SK-N-SH (cell line): ENCODE data around the gene ZNF148. TPM values are rescaled to one million over a fixed set of nuclear protein-coding genes. Genes with fewer than 3 reads are reported as not detected.

Experiments used
- CTCF ChIA-PET: fragments of 300-600, 350-600 bp; formaldehyde crosslinking; extraction: SDS; loops from one replicate; lab custom pipeline; 2021; lab: Yijun Ruan, JAX
- POLR2A ChIA-PET: fragments of 350-600 bp; sonication (Branson Sonifier 250); formaldehyde crosslinking; extraction: SDS; loops from one replicate; lab custom pipeline; 2020; ENCODE audit warnings: antibody characterized with exemption, inconsistent platforms; lab: Yijun Ruan, JAX
- DNase-seq: peaks from one replicate; pipeline ENCODE4 v3.0.0; 2012
- H2AFZ ChIP-seq: fragments of 200-600 bp; sonication (generic); 2 replicates; pipeline ENCODE4 v1.8.1; 2016; ENCODE audit warnings: antibody characterized with exemption, mild to moderate bottlenecking, low read depth
- H3F3A ChIP-seq: fragments of 200-600 bp; sonication (generic); replicated peaks from 2 replicates; pipeline ENCODE3; 2016; ENCODE audit warnings: antibody characterized with exemption, mild to moderate bottlenecking; ENCODE audit not compliant: insufficient read depth
- H3K27ac ChIP-seq, 2 experiments: fragments of 200-500 bp in 1 of 2; fragments of 200-600 bp in 1 of 2; sonication (Bioruptor generic) in 1 of 2; sonication (generic), shearing (Covaris generic) in 1 of 2; 2 replicates each; pipeline versions ENCODE4 v1.5.1 to v1.6.1; 2014 to 2016; ENCODE audit warnings: low read depth in 2 of 2, inconsistent platforms in 1 of 2, low read length in 1 of 2, mild to moderate bottlenecking in 1 of 2, mixed read lengths in 1 of 2
- H3K27me3 ChIP-seq: fragments of 200-600 bp; sonication (generic), shearing (Covaris generic); 2 replicates; pipeline ENCODE4 v1.6.1; 2016; ENCODE audit warnings: mixed run types; ENCODE audit not compliant: insufficient read depth
- H3K36me3 ChIP-seq, 2 experiments: fragments of 200-500 bp in 1 of 2; fragments of 200-600 bp in 1 of 2; sonication (Bioruptor generic) in 1 of 2; sonication (generic) in 1 of 2; replicated peaks in 1 of 2; 2 replicates each; pipeline versions ENCODE3 to v1.5.1; 2014 to 2016; ENCODE audit warnings: low read length in 1 of 2, mild to moderate bottlenecking in 1 of 2; ENCODE audit not compliant: insufficient read depth in 2 of 2, control insufficient read depth in 1 of 2
- H3K4me1 ChIP-seq, 2 experiments: fragments of 200-500 bp in 1 of 2; fragments of 200-600 bp in 1 of 2; sonication (Bioruptor generic) in 1 of 2; sonication (generic), shearing (Covaris generic) in 1 of 2; 2 replicates each; pipeline versions ENCODE4 v1.5.1 to v1.6.1; 2014 to 2016; ENCODE audit warnings: low read depth in 1 of 2, low read length in 1 of 2, mixed run types in 1 of 2; ENCODE audit not compliant: insufficient read depth in 2 of 2, control insufficient read depth in 1 of 2
- H3K4me2 ChIP-seq: fragments of 200-600 bp; sonication (generic), shearing (Covaris generic); 2 replicates; pipeline ENCODE4 v1.6.1; 2017; ENCODE audit warnings: mixed run types
- H3K4me3 ChIP-seq, 2 experiments: fragments of 200-500 bp in 1 of 2; fragments of 200-600 bp in 1 of 2; sonication (Bioruptor generic) in 1 of 2; sonication (generic), shearing (Covaris generic) in 1 of 2; 2 replicates each; pipeline versions ENCODE4 v1.5.1 to v1.8.1; 2014 to 2016; ENCODE audit warnings: low read depth in 2 of 2, inconsistent platforms in 1 of 2, low read length in 1 of 2, mild to moderate bottlenecking in 1 of 2, mixed read lengths in 1 of 2, moderate library complexity in 1 of 2
- H3K79me2 ChIP-seq: fragments of 200-600 bp; sonication (generic); 2 replicates; pipeline ENCODE4 v1.8.1; 2017; ENCODE audit warnings: mild to moderate bottlenecking; ENCODE audit not compliant: insufficient read depth
- H3K9ac ChIP-seq: fragments of 200-600 bp; sonication (generic); 2 replicates; pipeline ENCODE4 v1.6.1; 2017; ENCODE audit warnings: mixed run types
- H3K9me2 ChIP-seq: fragments of 200-600 bp; sonication (generic); 2 replicates; pipeline ENCODE4 v1.6.1; 2017; ENCODE audit warnings: mixed run types
- H3K9me3 ChIP-seq: fragments of 200-600 bp; sonication (generic); 2 replicates; pipeline ENCODE4 v1.6.1; 2017; ENCODE audit warnings: mixed run types, mild to moderate bottlenecking, moderate library complexity
- H4K20me1 ChIP-seq: fragments of 200-600 bp; sonication (generic); 2 replicates; pipeline ENCODE4 v1.6.1; 2017; ENCODE audit warnings: mild to moderate bottlenecking, mixed run types; ENCODE audit not compliant: insufficient read depth
- CHD2 ChIP-seq: fragments of 150-350 bp; IDR thresholded peaks from 2 replicates; pipeline ENCODE4 v1.6.1; 2018; ENCODE audit warnings: low read length; ENCODE audit not compliant: partially characterized antibody
- ELF1 ChIP-seq: IDR thresholded peaks from 2 replicates; pipeline ENCODE4 v1.4.0; 2012
- EP300 ChIP-seq, 2 experiments: IDR thresholded peaks; 2 replicates each; pipeline versions ENCODE4 v1.4.0 to v1.6.1; 2012; ENCODE audit warnings: borderline replicate concordance in 1 of 2, low read depth in 1 of 2, low read length in 1 of 2
- EZH2phosphoT487 ChIP-seq: fragments of 200-600 bp; sonication (generic); IDR thresholded peaks from 2 replicates; pipeline ENCODE4 v1.6.1; 2017; ENCODE audit warnings: low read depth, mixed run types, mild to moderate bottlenecking, antibody characterized with exemption, moderate library complexity, borderline replicate concordance
- FOSL2 ChIP-seq: IDR thresholded peaks from 2 replicates; pipeline ENCODE4 v1.4.0; 2012; ENCODE audit warnings: low read depth, mild to moderate bottlenecking, moderate library complexity, borderline replicate concordance
- FOXM1 ChIP-seq: IDR thresholded peaks from 2 replicates; pipeline ENCODE4 v1.4.0; 2012; ENCODE audit warnings: low read depth, mild to moderate bottlenecking
- GATA2 ChIP-seq: sonication (generic); formaldehyde crosslinking; IDR thresholded peaks from 2 replicates; pipeline ENCODE4 v1.5.0; 2020; ENCODE audit warnings: mild to moderate bottlenecking, missing genetic modification reagents
- MXI1 ChIP-seq: IDR thresholded peaks from 2 replicates; pipeline ENCODE4 v1.6.1; 2012; ENCODE audit warnings: mild to moderate bottlenecking, low read depth, low read length, improper control_type of control experiment
- NRF1 ChIP-seq: IDR thresholded peaks from 2 replicates; pipeline ENCODE4 v1.6.1; 2012; ENCODE audit warnings: low read depth, mild to moderate bottlenecking, low read length
- POLR2AphosphoS5 ChIP-seq: IDR thresholded peaks from 2 replicates; pipeline ENCODE4 v1.6.1; 2012; ENCODE audit warnings: low read depth, low read length
- RCOR1 ChIP-seq: fragments of 150-350 bp; IDR thresholded peaks from 2 replicates; pipeline ENCODE4 v1.6.1; 2017; ENCODE audit warnings: antibody characterized with exemption, low read length
- RXRA ChIP-seq: IDR thresholded peaks from 2 replicates; pipeline ENCODE4 v1.4.0; 2012; ENCODE audit warnings: low read depth, mild to moderate bottlenecking, borderline replicate concordance
- SIN3A ChIP-seq: IDR thresholded peaks from 2 replicates; pipeline ENCODE4 v1.6.1; 2012; ENCODE audit warnings: low read depth, mild to moderate bottlenecking, low read length, moderate library complexity, borderline replicate concordance
- TAF1 ChIP-seq: IDR thresholded peaks from 2 replicates; pipeline ENCODE4 v1.6.1; 2012; ENCODE audit warnings: low read depth, mild to moderate bottlenecking, low read length, moderate library complexity, borderline replicate concordance
- TCF12 ChIP-seq: IDR thresholded peaks from 2 replicates; pipeline ENCODE4 v1.4.0; 2012
- WGBS: methylation state at CpG from one replicate; pipeline ENCODE4 v1.1.6; 2017; ENCODE audit warnings: low lambda C conversion rate; 5-methylcytosine and 5-hydroxymethylcytosine counted together
- polyA plus RNA-seq, 3 experiments: library from polyadenylated mRNA; depleted of rRNA; stranded (reverse); fragments of >200 nt; gene quantifications; 2 replicates each; pipeline ENCODE4 v1.2.3, GENCODE V29; 2012
- TF ChIP-seq, protein P1 (sequence below): fragments of 150-350 bp; IDR thresholded peaks from 2 replicates; pipeline ENCODE4 v1.6.1; 2017; ENCODE audit warnings: antibody characterized with exemption, low read length, low read depth, borderline replicate concordance
- TF ChIP-seq, protein P2 (sequence below): IDR thresholded peaks from 2 replicates; pipeline ENCODE4 v1.4.0; 2012; ENCODE audit warnings: low read depth
- TF ChIP-seq, protein P3 (sequence below): IDR thresholded peaks from 2 replicates; pipeline ENCODE4; 2012
- TF ChIP-seq, protein P4 (sequence below): fragments of 200-600 bp; sonication (generic); IDR thresholded peaks from 2 replicates; pipeline ENCODE4 v1.6.1; 2017; ENCODE audit warnings: antibody characterized with exemption, mild to moderate bottlenecking, moderate library complexity
- TF ChIP-seq, protein P5 (sequence below): fragments of 150-350 bp; IDR thresholded peaks from 2 replicates; pipeline ENCODE4 v1.6.1; 2016; ENCODE audit warnings: mild to moderate bottlenecking, low read depth, low read length
- TF ChIP-seq, protein P6 (sequence below): IDR thresholded peaks from 2 replicates; pipeline ENCODE4 v1.4.0; 2012; ENCODE audit warnings: low read depth, borderline replicate concordance

The ZNF148 gene
- polyA plus RNA-seq, 1 of the 3 experiments (the other 2 are of a cell fraction) = 5.1 TPM

DNA sequence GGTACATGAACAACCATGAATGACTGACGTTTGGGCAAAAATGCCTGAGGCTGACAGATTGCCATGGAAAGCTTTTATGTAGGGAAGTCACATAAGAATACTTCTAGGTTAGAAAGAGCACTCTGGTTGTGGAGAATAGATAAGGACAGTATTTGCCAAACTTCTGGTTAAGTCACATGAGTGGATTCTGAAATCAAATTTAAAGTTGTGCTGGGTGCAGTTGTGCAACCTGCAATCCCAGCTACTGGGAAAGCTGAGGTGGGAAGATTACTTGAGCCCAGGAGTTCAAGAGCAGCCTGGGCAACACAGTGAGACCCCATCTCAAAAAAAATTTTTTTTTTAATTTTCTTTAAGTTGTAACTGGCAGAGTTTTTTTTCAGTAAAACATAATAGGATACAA, 7.2 kb upstream of the ZNF148 start:
- POLR2A ChIA-PET = no interaction called here
- H3K79me2 ChIP-seq = no peaks in the 10 kb centered on the region

DNA sequence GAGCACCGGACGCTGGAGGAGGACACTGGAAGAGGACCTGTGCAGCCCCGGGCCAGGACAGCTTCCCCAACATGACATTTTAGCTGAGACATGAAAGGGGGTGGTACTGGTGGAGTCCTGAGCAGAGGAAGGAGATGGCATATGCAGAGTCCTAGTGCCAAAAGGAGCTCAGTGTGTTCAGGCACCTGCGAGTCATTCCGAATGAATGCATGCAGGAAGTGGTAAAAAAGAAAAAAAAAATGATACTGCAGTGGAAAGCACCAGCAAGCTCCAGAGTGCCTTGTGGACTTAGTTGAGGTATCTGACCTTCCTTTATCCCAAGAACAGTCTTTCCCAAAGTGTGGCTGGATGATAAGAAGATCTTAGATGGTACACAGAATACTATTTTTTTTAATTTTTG, 6.6 kb upstream of the ZNF148 start:
- POLR2A ChIA-PET = no interaction called here
- Histone ChIP-seq H3K9ac (no peak overlapping the region), H4K20me1 (no peaks in the 10 kb centered on the region), H3K4me1 (peaks cover 7 to 11% of the 10 kb centered on the region in 2 experiments; a peak in 3 of 4 replicates), H3K4me2 (peak overlapping the region; percentile 25; the same call in 1 of the 2 replicates), H3K9me3 (no peaks in the 10 kb centered on the region), H3K79me2 (no peaks in the 10 kb centered on the region), H3K4me3 (no peak overlapping the region), H2AFZ (0 out of 2 replicates have a peak overlapping the region, but pooled peaks have one; percentile 13), H3K9me2 (no peaks in the 10 kb centered on the region), H3K36me3 (no peaks in the 10 kb centered on the region), H3F3A (peaks cover 5% of the 10 kb centered on the region), H3K27ac (peak overlapping the region in 1 of 2 experiments; percentile 33; a peak in 2 of 4 replicates), H3K27me3 (no peaks in the 10 kb centered on the region)
- 52% methylated on average over 5 of the region's 5 CpGs for WGBS
- CTCF ChIA-PET = interaction anchor here (0.8 kb wide), 1 partner anchor 57 kb away, joined by 3 read pairs; no protein-coding TSS in a partner anchor
- DNase-seq = no peak
- no peak for TF ChIP-seq GATA2 (CRISPR knock-in tag)
- TF ChIP-seq, protein P1, sequence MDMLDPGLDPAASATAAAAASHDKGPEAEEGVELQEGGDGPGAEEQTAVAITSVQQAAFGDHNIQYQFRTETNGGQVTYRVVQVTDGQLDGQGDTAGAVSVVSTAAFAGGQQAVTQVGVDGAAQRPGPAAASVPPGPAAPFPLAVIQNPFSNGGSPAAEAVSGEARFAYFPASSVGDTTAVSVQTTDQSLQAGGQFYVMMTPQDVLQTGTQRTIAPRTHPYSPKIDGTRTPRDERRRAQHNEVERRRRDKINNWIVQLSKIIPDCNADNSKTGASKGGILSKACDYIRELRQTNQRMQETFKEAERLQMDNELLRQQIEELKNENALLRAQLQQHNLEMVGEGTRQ = no peak
- peak; percentile 60; the same call in 1 of the 2 replicates for TF ChIP-seq FOSL2
- no peak for TF ChIP-seq MXI1
- no peak for TF ChIP-seq SIN3A
- TF ChIP-seq, protein P2, sequence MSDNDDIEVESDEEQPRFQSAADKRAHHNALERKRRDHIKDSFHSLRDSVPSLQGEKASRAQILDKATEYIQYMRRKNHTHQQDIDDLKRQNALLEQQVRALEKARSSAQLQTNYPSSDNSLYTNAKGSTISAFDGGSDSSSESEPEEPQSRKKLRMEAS = no peak
- TF ChIP-seq EZH2phosphoT487 = no peak
- TF ChIP-seq, protein P3, sequence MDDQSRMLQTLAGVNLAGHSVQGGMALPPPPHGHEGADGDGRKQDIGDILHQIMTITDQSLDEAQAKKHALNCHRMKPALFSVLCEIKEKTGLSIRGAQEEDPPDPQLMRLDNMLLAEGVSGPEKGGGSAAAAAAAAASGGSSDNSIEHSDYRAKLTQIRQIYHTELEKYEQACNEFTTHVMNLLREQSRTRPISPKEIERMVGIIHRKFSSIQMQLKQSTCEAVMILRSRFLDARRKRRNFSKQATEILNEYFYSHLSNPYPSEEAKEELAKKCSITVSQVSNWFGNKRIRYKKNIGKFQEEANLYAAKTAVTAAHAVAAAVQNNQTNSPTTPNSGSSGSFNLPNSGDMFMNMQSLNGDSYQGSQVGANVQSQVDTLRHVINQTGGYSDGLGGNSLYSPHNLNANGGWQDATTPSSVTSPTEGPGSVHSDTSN = no peak
- no peak for TF ChIP-seq RXRA
- TF ChIP-seq TCF12 = peak; percentile 58; the same call in 1 of the 2 replicates
- no peak for TF ChIP-seq TAF1
- TF ChIP-seq NRF1 = no peak
- no peak for TF ChIP-seq EP300 (IDR thresholded peaks at IDR 0.05; ENCODE audit: borderline replicate concordance in 1 of 2, low read depth in 1 of 2, low read length in 1 of 2)
- TF ChIP-seq FOXM1 = no peak
- TF ChIP-seq, protein P4, sequence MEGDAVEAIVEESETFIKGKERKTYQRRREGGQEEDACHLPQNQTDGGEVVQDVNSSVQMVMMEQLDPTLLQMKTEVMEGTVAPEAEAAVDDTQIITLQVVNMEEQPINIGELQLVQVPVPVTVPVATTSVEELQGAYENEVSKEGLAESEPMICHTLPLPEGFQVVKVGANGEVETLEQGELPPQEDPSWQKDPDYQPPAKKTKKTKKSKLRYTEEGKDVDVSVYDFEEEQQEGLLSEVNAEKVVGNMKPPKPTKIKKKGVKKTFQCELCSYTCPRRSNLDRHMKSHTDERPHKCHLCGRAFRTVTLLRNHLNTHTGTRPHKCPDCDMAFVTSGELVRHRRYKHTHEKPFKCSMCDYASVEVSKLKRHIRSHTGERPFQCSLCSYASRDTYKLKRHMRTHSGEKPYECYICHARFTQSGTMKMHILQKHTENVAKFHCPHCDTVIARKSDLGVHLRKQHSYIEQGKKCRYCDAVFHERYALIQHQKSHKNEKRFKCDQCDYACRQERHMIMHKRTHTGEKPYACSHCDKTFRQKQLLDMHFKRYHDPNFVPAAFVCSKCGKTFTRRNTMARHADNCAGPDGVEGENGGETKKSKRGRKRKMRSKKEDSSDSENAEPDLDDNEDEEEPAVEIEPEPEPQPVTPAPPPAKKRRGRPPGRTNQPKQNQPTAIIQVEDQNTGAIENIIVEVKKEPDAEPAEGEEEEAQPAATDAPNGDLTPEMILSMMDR = no peak
- TF ChIP-seq POLR2AphosphoS5 = no peak

More for the DNA sequence above, 7.2 kb upstream of the ZNF148 start:
- H3K9me3 ChIP-seq = no peaks in the 10 kb centered on the region
- no peaks in the 10 kb centered on the region for H3K36me3 ChIP-seq
- TF ChIP-seq FOSL2 (no peak), CHD2 (no peak), TAF1 (no peak), TCF12 (no peak), RCOR1 (no peak), RXRA (no peak), MXI1 (no peak), ELF1 (no peak)
- TF ChIP-seq, protein P5, sequence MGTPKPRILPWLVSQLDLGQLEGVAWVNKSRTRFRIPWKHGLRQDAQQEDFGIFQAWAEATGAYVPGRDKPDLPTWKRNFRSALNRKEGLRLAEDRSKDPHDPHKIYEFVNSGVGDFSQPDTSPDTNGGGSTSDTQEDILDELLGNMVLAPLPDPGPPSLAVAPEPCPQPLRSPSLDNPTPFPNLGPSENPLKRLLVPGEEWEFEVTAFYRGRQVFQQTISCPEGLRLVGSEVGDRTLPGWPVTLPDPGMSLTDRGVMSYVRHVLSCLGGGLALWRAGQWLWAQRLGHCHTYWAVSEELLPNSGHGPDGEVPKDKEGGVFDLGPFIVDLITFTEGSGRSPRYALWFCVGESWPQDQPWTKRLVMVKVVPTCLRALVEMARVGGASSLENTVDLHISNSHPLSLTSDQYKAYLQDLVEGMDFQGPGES = no peak
- TF ChIP-seq, protein P6, sequence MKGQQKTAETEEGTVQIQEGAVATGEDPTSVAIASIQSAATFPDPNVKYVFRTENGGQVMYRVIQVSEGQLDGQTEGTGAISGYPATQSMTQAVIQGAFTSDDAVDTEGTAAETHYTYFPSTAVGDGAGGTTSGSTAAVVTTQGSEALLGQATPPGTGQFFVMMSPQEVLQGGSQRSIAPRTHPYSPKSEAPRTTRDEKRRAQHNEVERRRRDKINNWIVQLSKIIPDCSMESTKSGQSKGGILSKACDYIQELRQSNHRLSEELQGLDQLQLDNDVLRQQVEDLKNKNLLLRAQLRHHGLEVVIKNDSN = no peak
- 0 out of 2 replicates have a peak overlapping the region, but pooled peaks have one; percentile 13 for H2AFZ ChIP-seq
- H3K27ac ChIP-seq = peak overlapping the region in 1 of 2 experiments; percentile 33; a peak in 1 of 4 replicates
- 60% methylated on average over 1 of the region's 1 CpG for WGBS
- peak overlapping the region; percentile 25; the same call in 1 of the 2 replicates for H3K4me2 ChIP-seq
- H3K4me3 ChIP-seq = no peak overlapping the region
- H3K9ac ChIP-seq = no peak overlapping the region
- peaks cover 1 to 11% of the 10 kb centered on the region in 2 experiments; a peak in 2 of 4 replicates for H3K4me1 ChIP-seq
- no peaks in the 10 kb centered on the region for H3K27me3 ChIP-seq
- CTCF ChIA-PET = no interaction called here
- DNase-seq = no peak
- H4K20me1 ChIP-seq = no peaks in the 10 kb centered on the region
- H3K9me2 ChIP-seq = no peaks in the 10 kb centered on the region
- peaks cover 5% of the 10 kb centered on the region for H3F3A ChIP-seq
